Germinal center (tissue), 1 donor: ENCODE results near the gene GALNT17.
"Not testable (repeated sequence)": the region's sequence is repeated elsewhere in the genome, so short reads cannot be mapped to it uniquely, and the experiment has no call there.

ENCODE experiments used
- DNase-seq: peaks from one replicate; pipeline ENCODE4 v3.0.0; 2012; ENCODE audit warnings: mixed read lengths, low spot score

Gene GALNT17

DNA sequence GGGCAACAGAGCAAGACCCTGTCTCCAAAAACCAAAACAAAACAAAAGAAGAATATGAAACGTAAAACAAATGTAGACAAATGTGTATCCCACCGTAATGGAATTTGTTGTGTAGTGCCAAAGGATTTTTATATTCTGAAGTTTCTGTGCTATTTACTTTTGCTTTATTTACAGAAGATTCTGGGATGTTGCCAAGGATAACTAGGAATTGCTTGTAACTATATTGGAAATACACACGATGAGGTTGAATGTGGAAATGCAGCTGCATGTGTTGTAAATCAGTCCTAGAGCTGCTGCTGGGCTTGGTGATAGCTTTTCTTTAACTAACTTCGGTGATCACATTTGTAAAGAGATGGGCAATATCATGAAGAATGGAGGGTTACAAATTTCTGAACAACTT lies 39.5 kb downstream of the GALNT17 start:
- DNase-seq, result no peak

DNA sequence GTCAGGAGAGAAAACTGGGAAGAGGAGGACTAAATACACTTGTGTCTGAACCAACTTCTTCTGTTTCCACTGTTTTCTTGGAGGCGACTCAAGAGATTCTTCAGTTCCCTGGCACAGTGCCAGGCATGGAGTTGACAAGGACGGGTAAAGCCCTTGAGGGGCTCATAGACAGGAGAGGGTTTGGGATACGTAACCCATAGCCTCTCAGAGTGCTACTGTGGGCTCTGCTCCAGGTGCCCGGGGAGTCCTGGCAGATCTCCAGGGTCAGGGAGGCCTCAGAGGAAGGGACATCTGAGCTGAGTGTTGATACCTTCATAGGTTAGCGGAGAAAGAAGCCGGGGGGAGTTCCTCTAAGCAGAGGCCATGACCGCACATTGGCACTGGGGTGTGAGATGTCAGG lies 42.0 kb downstream of the GALNT17 start:
- DNase-seq, result no peak

DNA sequence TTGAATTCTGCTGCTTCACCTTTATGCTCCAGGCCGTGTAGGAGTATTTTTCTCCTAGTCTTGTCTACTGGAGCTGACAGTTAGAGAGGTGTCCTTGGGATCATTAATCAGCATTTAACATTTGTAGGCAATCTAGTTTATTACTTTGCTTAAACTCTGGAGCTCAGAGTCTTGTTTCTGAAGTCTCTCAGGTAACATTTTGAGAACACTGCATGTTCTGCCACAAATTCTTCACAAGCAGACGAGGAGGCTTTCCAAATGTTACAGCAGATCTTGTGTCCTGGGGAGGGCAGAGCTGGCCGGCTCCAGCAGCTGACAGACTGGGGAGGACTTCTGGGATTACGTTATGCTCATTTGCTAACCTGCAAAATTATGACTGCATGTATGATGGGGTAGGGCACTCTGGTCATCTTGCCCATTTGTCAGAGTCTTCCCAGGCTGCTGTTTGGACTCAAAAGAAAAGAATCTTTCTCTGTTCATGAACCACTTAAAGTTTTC lies 50.5 kb downstream of the GALNT17 start:
- DNase-seq, result no peak

DNA sequence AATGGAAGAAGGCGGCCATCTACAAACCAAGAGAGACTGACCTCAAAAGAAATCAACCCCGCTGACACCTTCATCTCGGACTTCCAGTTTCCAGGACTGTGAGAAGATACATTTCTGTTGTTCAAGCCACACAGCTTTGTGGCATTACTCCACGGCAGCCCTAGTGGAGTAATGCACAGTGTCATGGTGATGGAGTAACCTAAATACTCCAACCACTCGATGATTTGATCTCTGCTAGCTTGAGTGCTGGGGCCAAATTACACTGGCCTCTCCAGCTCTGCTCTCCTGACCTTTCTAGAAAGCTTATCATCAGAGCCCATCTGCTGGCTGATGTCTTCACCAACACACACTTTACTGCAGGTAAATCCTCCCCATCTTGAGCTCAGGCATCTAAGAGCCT lies 52.2 kb downstream of the GALNT17 start:
- no peak for DNase-seq

DNA sequence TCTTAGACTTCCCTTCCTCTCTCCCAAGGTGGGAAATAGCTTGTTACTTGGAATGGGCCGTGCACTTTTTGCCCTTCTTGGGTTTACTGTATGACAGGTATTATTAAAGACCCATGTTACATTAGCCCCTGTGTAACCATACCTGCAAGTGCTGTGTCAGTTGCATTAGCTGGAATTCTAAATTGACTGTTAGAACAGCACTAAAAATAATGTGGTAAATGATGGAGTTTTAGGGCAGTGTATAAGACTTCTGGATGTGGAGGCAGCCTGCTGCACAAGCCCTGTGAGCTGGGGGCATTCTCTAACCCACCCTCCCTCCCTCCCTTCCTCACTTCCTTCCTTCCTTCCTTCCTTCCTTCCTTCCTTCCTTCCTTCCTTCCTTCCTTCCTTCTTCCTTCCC lies 52.7 kb downstream of the GALNT17 start:
- DNase-seq, result no peak

DNA sequence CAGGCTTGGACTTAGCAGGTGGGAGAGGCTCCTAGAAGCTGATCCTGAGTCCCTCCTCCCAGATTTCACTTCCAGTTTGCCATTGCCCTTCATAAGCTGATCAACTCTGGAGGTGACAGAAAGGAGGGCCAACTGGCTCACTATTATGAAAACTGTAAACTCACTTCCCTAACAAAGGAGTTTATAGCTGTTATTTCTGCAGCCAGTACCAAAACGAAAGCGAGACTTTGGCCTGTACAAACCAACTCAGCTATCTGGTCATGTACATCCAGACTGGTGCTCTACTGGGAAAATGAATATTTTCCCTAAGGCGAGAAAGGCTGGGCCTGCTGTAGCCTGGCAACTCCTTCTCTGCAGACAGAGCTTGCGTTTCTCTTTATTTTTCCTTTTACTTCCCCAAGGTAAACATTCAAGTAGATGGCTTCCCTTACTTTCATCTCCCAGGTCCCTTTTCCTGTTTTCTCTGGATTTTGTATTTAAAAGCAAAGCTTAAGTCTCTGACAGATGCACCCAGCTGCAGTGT lies 54.7 kb downstream of the GALNT17 start:
- DNase-seq, result no peak

DNA sequence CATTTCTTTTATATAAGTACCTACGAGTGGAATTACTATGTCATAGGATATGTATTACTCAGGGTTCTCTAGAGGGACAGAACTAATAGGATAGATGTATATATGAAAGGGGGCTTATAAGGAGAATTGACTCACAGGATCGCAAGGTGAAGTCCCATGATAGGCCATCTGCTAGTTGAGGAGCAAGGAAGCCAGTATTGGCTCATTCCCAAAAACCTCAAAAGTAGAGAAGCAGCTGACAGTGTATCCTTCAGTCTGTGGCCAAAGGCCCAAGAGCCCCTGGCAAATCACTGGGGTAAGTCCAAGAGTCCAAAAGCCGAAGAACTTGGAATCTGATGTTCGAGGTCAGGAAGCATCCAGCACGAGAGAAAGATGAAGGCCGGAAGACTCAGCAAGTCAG lies 59.8 kb downstream of the GALNT17 start:
- DNase-seq, result no peak

DNA sequence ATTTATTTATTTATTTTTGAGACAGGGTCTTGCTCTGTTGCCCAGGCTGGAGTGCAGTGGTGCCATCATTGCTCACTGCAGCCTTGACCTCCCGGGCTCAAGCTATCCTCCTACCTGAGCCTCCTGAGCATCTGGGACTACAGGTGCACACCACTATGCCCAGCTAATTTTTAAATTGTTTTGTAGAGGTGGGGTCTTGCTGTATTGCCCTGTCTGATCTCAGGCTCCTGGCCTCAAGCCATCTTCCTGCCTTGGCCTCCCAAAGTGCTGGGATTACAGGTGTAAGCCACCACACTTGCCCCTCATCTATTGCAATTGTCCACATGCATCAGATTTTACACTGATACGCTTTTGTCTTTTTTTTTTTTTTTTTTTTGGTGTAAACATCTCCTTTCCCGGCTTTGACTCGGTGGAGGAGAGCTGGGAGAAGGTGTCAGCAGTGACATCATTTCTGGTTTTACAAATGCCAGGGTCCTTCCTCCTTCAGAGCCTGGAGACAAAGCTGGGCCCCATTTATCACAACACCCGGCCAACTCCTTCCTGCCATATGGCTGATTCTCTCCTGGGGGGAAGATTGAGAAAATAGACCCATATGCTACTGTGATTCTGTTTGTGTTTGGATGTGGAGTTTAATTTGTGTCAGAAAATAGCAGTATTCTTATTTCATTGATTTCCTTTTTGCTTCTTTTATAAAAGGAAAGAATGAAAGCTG lies 61.3 kb downstream of the GALNT17 start:
- DNase-seq, result no peak

DNA sequence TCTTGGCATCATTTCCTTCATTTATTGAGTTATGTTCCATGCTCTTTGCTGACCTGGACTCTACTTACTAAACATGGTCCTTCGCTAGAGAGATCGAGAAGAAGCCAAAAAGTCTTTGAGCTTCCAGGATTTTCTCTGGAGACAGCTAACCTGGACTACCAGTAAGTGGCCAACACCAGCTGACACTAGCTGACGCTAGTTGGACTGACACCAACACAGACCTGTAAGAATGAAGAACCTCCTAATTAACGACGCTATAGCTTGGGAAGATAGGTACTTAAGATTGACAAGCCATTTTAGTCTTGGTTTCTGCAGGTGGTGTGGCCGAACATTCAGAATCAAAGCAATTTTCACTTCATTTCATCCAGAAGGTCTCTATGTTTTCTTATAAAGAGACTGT lies 66.4 kb downstream of the GALNT17 start:
- no peak for DNase-seq

DNA sequence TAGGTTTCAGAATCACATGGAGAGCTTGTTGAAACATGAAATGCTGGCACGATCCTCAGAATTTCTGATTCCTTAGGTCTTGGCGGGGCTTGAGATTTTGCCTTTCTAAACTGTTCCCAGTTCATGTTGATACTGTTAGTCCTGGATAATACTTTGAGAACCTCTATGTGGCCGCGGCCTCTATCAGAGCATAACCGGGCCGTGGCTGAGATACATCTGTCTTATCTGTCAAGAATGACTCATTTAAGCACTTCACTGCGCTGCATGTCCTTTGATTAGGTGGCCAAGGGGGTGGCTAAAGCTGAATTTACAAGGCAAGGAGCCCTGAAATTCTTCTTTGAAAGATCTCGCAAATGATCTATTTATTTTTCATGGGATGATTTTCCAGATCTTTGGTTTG lies 66.9 kb downstream of the GALNT17 start:
- no peak for DNase-seq

DNA sequence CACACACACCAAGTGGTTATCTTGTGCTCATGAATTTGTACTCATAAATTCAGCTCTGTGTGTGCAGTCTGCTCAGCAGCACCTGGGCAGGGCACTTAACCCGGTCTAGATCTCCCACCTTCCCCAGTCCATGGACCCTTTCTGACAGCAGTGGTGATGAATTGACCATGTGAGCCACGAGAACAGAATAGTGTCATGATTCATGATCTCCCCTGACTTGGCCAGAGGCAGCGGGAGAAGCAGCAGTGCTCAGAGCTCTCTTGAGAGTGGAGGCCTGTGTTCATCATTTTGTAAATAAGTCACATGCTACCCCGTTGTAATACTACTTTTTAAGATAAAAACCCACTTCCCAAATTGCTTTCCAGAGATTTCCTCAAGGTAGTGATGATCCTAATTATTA lies 74.2 kb downstream of the GALNT17 start:
- DNase-seq, result no peak

DNA sequence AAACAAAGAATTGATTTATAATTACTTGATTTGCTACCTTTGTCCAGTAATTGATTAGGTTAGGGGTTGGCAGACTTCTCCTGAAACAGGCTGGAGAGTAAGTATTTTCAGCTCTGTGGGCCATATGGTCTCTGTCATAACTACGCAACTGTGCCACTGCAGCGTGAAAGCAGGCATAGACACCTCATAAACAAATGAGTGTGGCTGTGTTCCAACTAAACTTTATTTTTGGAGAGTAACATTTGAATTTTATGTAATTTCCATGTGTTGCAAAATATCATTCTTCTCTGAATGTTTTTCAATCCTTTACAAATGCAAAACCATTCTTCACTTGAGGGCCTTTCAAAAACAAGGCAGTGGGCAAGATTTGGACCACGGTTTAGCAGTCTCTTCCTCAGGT lies 76.9 kb downstream of the GALNT17 start:
- no peak for DNase-seq

DNA sequence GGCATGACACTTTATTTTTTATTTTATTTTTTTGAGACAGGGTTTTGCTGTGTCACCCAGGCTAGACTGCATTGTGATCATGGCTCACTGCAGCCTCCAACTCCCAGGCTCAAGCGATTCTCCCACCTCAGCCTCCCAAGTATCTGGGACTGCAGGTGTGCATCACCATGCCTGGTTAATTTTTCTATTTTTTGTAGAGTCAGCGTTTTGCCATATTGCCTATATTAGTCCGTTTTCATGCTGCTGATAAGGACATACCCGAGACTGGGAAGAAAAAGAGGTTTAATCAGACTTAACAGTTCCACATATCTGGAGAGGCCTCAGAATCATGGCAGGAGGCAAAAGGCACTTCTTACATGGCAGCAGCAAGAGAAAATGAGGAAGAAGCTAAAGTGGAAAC lies 77.5 kb downstream of the GALNT17 start:
- not testable (repeated sequence) for DNase-seq

DNA sequence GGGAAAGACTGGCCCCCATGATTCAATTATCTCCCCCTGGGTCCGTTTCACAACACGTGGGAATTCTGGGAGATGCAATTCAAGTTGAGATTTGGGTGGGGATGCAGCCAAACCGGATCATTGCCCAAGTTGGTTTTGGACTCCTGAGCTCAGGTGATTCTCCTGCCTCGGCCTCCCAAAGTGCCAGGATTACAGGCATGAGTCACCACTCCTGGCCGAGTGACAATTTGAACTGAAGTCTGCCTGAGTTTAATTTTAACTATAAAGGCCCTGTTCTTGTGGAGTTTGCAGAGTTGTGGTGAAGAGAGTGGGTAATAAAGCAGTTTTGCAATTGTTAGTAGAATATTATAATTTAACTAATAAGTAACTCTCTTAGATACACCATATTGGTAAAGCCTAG lies 78.3 kb downstream of the GALNT17 start:
- DNase-seq, result no peak

DNA sequence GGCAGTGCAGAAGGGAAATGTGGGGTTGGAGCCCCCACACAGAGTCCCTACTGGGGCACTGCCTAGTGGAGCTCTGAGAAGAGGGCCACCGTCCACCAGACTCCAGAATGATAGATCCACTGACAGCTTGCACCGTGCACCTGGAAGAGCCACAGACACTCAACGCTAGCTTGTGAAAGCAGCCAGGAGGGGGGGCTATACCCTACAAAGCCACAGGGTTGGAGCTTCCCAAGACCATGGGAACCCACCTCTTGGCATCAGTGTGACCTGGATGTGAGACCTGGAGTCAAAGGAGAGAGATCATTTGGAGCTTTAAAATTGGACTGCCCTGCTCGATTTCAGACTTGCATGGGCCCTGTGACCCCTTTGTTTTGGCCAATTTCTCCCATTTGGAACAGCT lies 80.5 kb downstream of the GALNT17 start:
- DNase-seq, result not testable (repeated sequence)

DNA sequence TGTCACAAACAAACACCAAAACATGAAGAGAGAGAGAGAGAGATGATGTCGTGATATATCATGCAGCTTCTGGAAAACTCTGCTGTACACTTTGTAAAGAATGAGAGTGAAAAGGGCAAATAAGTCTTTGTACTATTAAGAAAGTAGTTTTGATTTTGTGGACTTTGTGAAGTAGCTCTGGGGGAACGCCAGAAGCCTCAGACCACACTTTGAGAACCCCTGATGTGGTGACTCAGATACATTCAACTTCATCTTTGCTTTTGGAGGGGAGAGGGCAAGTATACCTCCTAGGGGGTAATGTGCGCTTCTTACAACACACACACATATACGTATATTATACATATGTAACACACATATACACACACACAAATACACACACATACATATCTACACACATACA lies 84.3 kb downstream of the GALNT17 start:
- no peak for DNase-seq

DNA sequence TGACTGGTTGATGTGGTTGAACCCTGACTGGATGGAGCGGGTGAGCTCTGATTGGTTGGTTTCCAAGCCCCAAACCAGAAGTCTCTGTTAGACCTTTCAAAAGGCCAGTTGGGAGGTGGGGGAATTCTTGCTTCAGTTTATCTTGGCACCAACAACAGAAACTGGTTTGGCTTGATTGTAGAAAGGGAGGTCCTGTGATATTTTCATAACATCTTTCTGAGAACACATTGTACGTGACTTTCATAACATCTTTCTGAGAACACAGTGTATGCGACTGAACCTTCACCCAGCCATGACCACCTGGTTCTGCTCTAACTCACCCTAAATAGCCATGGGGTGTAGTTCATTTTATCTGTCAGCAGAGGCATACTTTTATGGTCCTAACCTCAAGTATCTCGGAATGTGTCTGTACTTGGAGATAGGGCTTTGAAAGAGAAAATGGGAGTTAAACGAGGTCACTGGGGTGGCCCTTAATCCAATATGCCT lies 88.3 kb downstream of the GALNT17 start:
- DNase-seq, result no peak

DNA sequence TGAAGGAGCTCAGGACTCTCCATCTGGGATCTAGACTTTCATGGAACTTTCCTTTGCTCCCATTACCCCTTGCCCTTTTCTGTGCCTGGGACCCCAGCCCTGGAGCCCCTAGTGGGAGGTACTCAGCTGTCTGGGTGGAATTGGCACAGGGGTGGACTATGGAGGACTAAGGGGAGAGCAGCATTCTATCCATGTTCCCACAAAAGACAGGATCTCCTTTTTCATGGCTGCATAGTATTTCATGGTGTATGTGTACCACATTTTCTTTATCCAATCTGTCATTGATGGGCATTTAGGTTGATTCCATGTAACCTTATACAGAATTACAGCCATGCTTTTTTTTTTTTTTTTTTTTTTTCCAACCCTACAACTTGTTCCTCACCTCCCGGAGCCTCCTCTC lies 89.1 kb downstream of the GALNT17 start:
- no peak for DNase-seq

DNA sequence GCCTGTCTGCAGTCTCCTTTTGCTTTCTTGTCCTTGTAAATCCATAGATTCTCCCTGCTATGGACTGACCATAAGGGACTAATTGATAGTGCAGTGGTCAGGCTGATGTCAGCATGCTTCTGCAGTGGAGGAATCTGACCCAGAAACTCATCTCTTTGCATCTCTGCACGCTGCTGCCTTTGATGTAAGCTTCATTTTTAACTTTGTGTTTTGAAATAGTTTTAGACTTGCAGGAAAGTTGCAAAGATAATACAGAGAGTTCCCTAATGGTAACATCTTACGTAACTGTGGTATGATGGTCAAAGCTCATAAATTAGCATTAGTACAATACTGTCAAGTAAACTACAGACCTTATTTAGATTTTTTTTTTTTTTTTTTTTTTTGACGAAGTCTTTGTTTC lies 89.6 kb downstream of the GALNT17 start:
- no peak for DNase-seq

DNA sequence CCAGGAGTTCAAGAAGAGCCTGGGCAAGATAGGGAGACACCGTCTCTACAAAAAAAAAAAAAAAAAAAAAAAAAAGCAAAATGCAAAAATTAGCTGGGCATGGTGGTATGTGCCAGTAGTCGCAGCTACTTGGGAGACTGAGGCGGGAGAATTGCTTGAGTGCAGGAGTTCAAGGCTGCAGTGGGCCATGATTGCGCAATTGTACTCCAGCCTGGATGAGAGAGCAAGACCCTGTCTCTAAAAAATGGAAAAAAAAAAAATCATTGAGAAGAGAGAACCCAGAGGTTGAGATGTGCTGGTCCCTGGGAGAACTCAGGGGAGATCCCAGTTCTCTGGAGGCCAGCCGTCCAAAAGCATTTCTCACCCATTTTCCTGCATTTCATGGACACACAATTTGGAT lies 95.2 kb downstream of the GALNT17 start:
- DNase-seq, result no peak

DNA sequence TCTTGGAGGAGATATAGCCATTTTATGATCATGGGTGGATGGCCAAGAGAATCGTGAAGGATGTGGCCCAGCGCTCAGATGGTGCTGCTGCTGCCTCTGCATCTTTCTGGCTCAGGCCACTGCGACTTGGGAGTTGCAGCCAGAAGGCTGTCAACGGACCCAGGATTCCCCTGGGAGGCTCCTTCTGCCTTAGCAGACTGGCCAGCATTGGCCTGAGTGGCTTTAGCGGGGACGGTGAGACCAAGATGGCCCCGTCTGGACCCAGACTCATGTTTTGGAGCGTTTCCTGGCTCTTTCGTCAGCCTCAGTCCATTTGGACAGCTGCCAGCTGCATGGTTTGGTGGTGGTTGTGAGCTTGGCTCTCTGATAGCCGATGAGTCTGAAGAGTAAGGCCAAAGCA lies 97.2 kb downstream of the GALNT17 start:
- no peak for DNase-seq

DNA sequence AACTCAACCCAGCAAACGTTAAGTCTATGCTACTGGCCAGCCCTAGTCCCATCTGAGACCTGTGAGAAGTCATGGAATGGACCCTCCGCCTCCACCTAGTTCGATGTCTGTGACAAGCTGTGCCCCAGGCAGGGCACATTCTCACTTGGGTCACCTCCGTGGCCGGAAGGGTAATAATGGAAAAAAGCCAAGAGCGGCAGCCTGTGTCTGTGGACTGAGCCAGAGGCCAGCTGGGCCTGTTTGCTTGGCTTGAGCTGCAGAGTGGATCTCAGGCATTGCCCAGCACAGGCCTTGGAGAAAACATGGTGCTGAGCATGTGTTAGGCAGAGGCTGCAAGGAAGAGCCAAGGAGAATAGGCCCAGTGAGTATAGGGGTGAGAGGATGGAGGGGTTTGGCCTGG lies 97.8 kb downstream of the GALNT17 start:
- no peak for DNase-seq

DNA sequence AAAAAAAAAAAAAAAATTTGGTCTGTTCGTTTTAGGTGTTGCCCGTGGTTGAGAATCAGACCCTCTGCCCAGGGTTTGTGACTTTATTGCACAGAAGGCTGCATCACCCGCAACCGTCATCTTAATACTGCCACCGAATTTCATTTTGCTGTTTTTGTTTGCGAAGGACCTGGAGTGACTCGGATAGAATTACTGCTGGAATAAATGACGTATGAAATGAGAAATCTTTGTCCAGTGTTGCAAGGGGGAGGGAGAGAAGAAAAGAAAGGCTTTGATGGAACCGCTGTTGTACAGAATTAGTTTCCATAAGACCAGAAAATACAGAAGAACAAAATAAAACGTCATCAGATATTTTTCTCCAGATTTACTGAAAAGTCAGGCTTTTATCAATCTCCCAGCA lies 103.3 kb downstream of the GALNT17 start:
- DNase-seq, result no peak
